Hematopoietic multipotent progenitor cell treated with erythropoietin and hydrocortisone succinate and interleukin-3 and kit ligand, for 6 days (in vitro differentiated cells): ENCODE results near the gene RIC3.
"Not testable (repeated sequence)": the region's sequence is repeated elsewhere in the genome, so short reads cannot be mapped to it uniquely, and the experiment has no call there.

ENCODE experiments used
- DNase-seq: peaks from one replicate; pipeline ENCODE4 v3.0.0-alpha.2; 2015

RIC3 gene

GRCh38 chr11:8186429-8186828, 17.6 kb upstream of the RIC3 start:
- DNase-seq: no peak

GRCh38 chr11:8183111-8183510, 14.3 kb upstream of the RIC3 start:
- DNase-seq: no peak

- no peak for DNase-seq
These were observed 11.6 kb upstream of the RIC3 start for GRCh38 chr11:8180469-8180868.

GRCh38 chr11:8178297-8178696, 9.5 kb upstream of the RIC3 start:
- no peak for DNase-seq

GRCh38 chr11:8177136-8177535, 8.3 kb upstream of the RIC3 start:
- no peak for DNase-seq

- peak; percentile 25 for DNase-seq
These were observed 1.0 kb downstream of the RIC3 start for GRCh38 chr11:8167796-8168195.

GRCh38 chr11:8164746-8165145, 4.1 kb downstream of the RIC3 start:
- no peak for DNase-seq

GRCh38 chr11:8161627-8162304, 7.1 kb downstream of the RIC3 start:
- not testable (repeated sequence) for DNase-seq

GRCh38 chr11:8156877-8157276, 11.9 kb downstream of the RIC3 start:
- no peak for DNase-seq

GRCh38 chr11:8149726-8150125, 19.1 kb downstream of the RIC3 start:
- peak; percentile 25 for DNase-seq

- no peak for DNase-seq
These were observed 30.3 kb downstream of the RIC3 start for GRCh38 chr11:8138526-8138925.

GRCh38 chr11:8127447-8127846, 41.4 kb downstream of the RIC3 start:
- DNase-seq: no peak

- no peak for DNase-seq
These were observed 42.1 kb downstream of the RIC3 start for GRCh38 chr11:8126649-8127289.

GRCh38 chr11:8122173-8122764, 46.6 kb downstream of the RIC3 start:
- DNase-seq: no peak

GRCh38 chr11:8111636-8112035, 57.2 kb downstream of the RIC3 start:
- DNase-seq: no peak

GRCh38 chr11:8110396-8110795, 58.4 kb downstream of the RIC3 start:
- DNase-seq: no peak

- no peak for DNase-seq
These were observed 59.1 kb downstream of the RIC3 start for GRCh38 chr11:8109675-8110074.

- no peak for DNase-seq
These were observed 60.4 kb downstream of the RIC3 start for GRCh38 chr11:8108421-8108820.

- DNase-seq: no peak
These were observed 61.2 kb downstream of the RIC3 start for GRCh38 chr11:8107642-8108041.

GRCh38 chr11:8106679-8107078, 62.1 kb downstream of the RIC3 start:
- DNase-seq: no peak

GRCh38 chr11:8105666-8106065, 63.2 kb downstream of the RIC3 start:
- DNase-seq: no peak

- no peak for DNase-seq
These were observed 63.7 kb downstream of the RIC3 start for GRCh38 chr11:8105133-8105532.

GRCh38 chr11:8103909-8104308, 64.9 kb downstream of the RIC3 start:
- DNase-seq: no peak

GRCh38 chr11:8102965-8103364, 65.9 kb downstream of the RIC3 start:
- DNase-seq: no peak
